GM18498 (cell line): ENCODE results near the gene FLACC1.
"Not testable (repeated sequence)": the region's sequence is repeated elsewhere in the genome, so short reads cannot be mapped to it uniquely, and the experiment has no call there.

ENCODE experiments used
- ATAC-seq: cut with Tn5 transposase; IDR thresholded peaks from one replicate; pipeline ENCODE4 v1.9.1; 2021; ENCODE audit warnings: mild to moderate bottlenecking, moderate library complexity; ENCODE audit not compliant: unreplicated experiment

Gene FLACC1, protein sequence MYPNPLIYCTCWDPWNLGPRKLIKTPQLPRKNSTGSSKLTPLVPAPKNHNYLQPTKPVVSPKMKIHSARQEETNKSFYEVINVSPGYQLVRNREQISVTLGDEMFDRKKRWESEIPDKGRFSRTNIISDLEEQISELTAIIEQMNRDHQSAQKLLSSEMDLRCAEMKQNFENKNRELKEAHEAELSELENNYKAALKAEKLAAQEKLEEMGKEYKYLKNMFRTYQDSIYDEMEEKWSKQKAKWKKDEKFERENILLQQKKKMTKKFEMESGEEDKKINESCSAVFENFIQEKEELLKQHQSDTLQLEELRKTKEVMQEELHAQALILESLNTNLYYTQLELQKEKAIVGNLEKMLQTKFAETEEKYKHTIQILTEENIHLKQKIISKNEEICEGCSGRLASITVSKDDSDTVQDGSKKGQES

DNA sequence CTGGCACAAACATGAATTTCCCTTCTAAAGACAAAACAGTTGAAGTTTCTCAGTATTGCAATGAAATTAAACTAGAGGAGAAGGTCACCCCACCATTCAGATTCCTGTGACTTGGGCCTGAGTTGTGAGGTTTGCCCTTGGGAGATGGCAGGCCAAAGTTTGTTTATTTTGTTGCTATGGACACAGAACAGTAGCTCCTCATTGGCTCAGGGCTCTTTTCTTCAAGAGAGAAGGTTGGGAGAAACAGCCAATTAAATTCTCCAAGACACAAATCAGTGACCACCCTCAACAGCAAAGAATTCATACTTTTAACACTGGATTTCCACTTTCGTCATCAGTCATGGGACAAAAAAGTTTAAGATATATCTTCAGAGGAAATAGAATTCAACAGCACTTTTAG, at the start of gene FLACC1:
Gene FLACC1, minus strand, starts transcription at position 125 of the 400 bp plus-strand sequence. CDS start 5,941 bp downstream, outside the sequence.
- no peak for ATAC-seq

DNA sequence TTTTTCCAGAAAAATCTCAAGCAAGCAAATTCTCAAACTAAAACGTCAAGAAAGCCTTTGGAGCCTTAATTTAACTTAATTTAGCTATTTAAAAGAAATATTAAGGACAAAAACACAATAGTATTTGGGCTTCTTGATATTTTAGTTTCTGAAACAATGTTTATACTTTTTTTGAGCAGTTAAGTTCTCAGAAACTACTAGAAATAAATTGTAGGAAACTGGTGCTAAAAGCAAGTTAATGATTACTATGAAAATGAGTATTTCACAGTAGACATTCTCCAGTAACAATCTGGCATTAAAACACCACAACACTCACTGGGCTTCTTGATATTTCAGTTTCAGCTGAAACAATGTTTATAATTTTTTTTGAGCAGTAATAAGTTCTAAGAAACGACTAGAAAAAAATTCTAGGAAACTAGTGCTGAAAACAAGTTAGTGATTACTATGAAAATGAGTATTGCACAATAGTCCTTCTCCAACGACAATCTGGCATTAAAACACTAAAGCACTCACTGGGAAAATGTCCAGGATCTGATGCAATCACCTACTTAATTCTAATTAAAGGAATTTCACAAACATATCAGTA, 49.0 kb upstream of the FLACC1 start:
- no peak for ATAC-seq

- ATAC-seq: no peak
Observed at GRCh38 chr2:201404699-201405280, 47.6 kb upstream of the FLACC1 start.

GRCh38 chr2:201403880-201404279, 46.7 kb upstream of the FLACC1 start:
- ATAC-seq: no peak

DNA sequence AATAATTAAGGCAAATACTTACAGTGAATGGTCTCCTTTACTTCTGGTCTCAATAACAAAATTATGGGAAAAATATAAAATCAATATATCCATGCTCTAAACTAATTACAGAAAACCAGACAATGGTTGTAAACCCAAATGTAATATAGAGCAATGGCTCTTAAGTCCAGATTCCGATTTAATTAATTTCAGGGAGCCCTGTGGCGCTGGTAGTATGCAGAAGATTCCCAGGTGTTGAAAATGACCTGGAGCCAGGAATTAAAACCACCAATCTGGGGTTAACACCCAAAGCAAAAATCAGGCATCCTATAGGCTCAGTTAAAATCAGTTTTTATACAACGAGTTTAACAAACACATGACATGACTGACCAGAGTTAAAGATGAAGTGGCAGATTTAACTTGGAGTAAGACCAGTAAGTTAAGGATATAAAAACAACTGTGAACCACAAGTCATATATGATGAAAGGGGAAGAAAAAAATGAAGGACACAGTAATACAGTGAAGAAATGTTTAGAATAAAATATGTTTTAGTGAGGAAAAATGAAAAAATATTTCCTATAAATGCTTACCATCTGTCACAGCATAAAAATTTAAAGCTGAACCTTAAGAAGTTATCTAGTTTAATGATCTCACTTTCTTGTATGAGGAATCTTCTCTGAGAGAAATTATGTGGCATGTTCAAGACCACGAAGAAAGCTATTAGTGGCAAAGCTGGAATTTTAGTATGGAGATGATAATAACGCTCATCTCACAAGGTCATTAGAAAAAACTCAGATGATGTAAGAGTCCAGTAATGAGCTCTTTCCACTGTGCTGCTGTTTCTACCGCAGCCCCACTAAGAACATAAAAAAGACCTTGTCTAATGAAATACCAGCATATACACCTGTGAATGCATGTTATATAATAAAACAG, 45.8 kb upstream of the FLACC1 start:
- ATAC-seq: no peak

GRCh38 chr2:201401815-201402214, 44.7 kb upstream of the FLACC1 start:
- ATAC-seq: no peak

- ATAC-seq: no peak
Observed at GRCh38 chr2:201396595-201396994, 39.5 kb upstream of the FLACC1 start.

DNA sequence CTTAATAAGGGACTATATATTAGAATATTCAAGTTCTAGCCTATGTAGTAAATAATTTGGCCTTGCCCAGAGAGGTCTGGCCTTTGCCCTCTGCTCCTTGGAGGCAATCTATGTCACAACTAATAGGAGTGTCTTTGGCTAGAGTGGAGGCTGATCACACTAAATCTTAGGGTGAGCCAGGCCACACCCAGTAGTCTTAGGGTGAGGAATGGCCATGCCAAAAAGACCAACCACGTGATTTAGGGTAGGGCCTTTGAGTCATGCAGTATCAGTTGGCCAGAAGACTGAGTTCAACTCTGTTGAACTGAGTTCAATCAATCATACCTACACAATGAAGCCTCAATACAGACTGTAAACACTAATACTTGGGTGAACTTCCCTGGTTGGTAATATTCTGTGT, 26.0 kb upstream of the FLACC1 start:
- no peak for ATAC-seq

DNA sequence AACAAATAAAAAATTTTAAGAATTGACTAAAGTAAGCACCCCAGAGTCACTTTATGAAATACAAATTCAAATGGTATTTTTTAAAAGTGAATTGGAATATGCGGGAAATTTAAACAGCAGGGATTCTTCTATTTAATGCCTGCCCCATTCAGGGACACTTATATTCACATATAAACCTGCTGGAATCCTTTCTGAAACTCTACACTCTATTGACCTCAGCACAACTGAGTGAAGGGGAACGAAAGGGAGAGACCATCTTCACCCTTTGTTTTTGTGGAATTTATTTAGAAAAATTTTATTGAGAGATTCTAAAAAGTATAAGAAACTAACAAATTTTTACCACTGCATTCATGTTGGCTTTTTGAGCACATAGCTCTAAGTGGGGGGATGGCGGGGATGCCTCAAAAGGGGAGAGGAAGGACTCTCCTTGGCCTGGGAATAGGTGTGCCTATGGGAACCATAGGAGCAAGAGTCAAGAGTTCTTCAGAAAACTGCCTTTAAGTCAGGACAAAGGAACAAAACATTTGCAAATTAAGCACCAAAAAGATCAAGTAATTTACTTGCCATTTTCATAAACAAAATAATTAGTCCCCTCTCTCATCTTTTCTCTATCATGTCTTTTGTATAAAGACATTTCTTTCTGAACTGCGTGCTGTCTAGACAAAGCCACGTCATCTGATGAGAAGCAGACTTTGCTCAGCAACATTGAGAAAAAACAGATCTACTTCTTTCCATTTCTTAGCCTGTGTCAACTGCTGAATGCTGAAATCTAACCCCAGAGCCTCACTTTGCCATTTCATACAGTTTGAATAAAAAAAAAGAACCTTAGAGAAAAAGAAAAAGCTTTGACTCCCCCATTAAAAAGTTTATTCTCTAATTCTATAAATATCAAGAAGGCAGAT, 21.6 kb upstream of the FLACC1 start:
- no peak for ATAC-seq

GRCh38 chr2:201377218-201377617, 20.1 kb upstream of the FLACC1 start:
- ATAC-seq: no peak

GRCh38 chr2:201369775-201370174, 12.6 kb upstream of the FLACC1 start:
- ATAC-seq: no peak

DNA sequence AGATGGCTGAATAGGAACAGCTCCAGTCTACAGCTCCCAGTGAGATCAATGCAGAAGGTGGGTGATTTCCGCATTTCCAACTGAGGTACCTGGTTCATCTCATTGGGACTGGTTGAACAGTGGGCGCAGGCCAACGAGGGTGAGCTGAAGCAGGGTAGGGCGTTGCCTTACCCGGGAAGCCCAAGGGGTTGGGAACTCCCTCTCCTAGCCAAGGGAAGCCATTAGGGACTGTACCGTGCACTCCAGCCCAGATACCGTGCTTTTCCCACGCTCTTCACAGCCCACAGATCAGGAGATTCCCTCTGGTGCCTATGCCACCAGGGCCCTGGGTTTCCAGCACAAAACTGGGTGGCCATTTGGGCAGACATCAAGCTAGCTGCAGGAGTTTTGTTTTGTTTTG, 12.2 kb upstream of the FLACC1 start:
- ATAC-seq: not testable (repeated sequence)

DNA sequence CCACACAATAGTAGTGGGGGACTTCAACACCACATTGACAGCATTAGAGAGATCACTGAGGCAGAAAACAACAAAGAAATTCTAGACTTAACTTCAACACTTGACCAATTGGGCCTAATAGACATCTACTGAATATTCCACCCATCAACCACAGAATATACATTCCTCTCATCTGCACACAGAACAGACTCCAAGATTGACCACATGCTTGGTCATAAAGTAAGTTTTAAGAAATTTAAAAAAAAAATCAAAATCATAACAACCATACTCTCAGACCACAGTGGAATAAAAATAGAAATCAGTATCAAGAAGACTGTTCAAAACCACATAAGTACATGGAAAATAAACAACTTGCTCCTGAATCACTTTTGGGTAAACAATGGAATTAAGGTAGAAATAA, 9.0 kb upstream of the FLACC1 start:
- no peak for ATAC-seq

DNA sequence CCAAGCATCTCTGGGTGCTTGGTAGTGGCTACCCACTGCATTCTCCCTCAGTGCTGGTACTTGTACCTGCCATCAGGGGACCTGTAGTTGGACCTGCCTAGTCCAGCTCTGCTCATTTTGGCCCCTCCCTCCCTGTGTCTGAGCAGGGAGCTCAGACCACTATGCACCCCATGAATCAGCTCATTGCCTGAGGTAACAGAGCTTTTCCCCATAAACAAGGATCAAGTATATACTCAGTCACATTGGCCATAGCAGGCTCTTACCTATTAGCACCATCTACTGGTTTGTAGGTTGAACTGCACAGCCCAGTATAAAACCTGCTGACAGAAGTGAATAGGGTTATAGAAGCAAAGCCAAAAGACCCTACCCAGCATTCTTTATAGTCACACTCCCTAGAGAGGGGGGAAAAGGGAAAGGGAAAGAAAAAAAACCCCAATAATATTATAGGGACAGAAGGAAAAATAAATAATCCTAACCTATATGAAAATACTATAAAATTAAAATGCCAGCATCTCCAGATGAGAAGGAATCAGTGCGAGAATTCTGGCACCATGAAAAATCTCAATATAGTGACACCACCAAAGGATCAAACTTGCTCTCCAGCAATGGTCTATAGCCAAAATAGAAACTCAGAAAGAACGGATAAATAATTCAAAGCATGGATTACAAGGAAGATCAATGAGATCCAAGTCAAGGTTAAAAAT, 6.9 kb upstream of the FLACC1 start:
- ATAC-seq: peak; percentile 77

- no peak for ATAC-seq
Observed at GRCh38 chr2:201362396-201362795, 5.3 kb upstream of the FLACC1 start.

DNA sequence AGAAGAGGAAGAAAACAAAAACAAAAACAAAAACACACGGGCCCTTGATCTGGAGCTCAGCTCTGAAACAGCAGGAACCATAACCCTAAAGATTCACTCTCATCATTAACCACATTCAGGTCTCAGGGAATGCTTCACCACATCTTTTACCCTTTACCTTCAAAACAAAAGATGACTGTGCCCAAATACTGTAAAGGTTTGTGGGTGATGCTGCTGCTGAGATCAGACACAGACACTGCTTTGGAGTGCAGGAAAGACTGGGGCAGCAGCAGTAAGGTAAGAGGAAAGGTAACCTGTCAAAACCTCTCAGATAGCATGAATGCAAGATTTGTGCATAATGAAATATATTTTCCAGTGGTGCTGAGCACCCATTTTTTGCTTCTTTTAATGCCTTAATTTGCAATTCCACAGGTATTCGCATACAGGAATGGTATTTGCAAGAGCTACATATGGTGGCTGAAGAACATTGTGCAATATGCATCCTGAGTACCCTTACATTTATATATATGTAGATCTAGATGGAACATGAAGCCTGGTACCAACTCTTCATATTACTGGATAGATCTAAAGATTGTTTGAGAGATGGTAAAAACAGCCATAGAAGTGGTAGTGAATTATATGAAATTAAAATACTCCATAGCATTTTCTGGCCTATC, 4.1 kb upstream of the FLACC1 start:
- no peak for ATAC-seq

DNA sequence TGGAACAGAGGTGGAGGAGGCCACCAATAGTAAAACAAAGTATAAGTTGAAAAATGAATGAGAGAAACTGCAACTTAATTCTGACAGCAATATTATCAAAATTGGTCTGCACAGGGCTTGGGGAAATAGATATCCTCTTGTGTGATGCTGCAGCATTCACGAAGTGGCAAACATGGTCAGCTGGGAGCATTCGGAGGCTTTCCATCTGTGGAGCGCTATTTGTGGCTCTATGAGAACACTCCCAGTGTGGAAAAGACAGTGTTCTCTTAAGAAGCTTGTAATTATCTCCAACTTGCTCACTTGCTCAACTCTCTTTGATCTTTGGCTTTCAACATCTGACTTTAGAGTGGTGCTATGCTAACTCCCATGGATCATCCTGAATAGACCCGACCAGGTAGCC, 3.1 kb upstream of the FLACC1 start:
- ATAC-seq: no peak

- no peak for ATAC-seq
Observed at GRCh38 chr2:201358684-201359083, 1.5 kb upstream of the FLACC1 start.

DNA sequence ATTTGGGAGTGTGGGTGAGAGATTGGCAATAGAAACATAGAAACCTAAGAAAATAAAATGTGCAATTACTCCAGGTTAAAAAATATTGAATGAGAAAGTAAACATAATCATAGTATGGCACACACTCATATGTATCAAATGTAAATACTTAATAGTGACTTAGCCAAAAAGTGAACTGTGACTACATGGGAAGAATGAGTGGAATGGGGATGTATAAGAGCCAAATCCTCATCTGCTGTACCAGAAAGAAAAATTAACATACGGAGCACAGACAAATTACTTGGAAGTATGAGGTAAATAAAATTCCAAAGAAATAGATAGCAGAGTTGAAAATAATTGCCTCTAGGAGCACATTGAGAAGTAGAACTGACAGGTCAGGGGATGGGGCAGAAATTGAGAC, 4.0 kb downstream of the FLACC1 start:
- ATAC-seq: no peak
